ENCODE measurements around the gene WWOX. TPM values are rescaled to one million over a fixed set of nuclear protein-coding genes. Genes with fewer than 3 reads are reported as not detected.

The WWOX gene
- total and polyA plus RNA-seq, 2 of the 13 experiments (the other 11 are each of a cell fraction or from before 2014, with no cell fraction given): 9.1 to 37.4 TPM

DNA sequence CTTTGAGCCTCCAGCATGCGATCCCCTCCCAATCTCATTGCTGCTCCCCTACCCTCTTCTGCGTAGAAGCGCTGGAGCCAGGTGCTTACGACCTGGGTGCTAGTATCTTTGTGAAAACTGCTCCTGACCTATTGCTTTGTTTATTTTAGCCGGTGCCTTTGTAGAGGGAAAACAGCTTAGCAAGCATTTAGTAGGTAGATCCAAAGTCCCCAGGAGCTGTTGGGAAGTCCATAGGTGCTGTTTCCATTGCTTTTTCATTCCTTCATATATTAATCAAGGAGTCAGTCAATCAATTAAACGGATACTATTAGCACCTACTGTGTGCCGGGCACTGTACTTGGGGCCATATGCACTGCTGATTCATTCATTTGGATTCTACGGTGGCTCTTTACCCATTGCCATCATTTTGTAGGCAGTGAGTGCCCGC lies 497.6 kb downstream of the WWOX start (continued):
- TF ChIP-seq ZBTB7B (CRISPR knock-in tag; IDR thresholded peaks at IDR 0.05): 0 out of 2 replicates have a peak, but pooled peaks have one; percentile 12
- no peak for TF ChIP-seq ZSCAN30 (CRISPR knock-in tag; IDR thresholded peaks at IDR 0.05)
- no peak for TF ChIP-seq NFKBIZ (CRISPR knock-in tag; IDR thresholded peaks at IDR 0.05)
- TF ChIP-seq, protein P1, sequence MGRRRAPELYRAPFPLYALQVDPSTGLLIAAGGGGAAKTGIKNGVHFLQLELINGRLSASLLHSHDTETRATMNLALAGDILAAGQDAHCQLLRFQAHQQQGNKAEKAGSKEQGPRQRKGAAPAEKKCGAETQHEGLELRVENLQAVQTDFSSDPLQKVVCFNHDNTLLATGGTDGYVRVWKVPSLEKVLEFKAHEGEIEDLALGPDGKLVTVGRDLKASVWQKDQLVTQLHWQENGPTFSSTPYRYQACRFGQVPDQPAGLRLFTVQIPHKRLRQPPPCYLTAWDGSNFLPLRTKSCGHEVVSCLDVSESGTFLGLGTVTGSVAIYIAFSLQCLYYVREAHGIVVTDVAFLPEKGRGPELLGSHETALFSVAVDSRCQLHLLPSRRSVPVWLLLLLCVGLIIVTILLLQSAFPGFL (CRISPR knock-in tag; IDR thresholded peaks at IDR 0.05): no peak
- TF ChIP-seq ZNF510 (CRISPR knock-in tag; IDR thresholded peaks at IDR 0.05; ENCODE audit: low read depth): no peak
- TF ChIP-seq AKAP8 (CRISPR knock-in tag; IDR thresholded peaks at IDR 0.05): no peak
- no peak for TF ChIP-seq ZNF235 (CRISPR knock-in tag; IDR thresholded peaks at IDR 0.05; ENCODE audit: borderline replicate concordance)
- TF ChIP-seq, protein P2, sequence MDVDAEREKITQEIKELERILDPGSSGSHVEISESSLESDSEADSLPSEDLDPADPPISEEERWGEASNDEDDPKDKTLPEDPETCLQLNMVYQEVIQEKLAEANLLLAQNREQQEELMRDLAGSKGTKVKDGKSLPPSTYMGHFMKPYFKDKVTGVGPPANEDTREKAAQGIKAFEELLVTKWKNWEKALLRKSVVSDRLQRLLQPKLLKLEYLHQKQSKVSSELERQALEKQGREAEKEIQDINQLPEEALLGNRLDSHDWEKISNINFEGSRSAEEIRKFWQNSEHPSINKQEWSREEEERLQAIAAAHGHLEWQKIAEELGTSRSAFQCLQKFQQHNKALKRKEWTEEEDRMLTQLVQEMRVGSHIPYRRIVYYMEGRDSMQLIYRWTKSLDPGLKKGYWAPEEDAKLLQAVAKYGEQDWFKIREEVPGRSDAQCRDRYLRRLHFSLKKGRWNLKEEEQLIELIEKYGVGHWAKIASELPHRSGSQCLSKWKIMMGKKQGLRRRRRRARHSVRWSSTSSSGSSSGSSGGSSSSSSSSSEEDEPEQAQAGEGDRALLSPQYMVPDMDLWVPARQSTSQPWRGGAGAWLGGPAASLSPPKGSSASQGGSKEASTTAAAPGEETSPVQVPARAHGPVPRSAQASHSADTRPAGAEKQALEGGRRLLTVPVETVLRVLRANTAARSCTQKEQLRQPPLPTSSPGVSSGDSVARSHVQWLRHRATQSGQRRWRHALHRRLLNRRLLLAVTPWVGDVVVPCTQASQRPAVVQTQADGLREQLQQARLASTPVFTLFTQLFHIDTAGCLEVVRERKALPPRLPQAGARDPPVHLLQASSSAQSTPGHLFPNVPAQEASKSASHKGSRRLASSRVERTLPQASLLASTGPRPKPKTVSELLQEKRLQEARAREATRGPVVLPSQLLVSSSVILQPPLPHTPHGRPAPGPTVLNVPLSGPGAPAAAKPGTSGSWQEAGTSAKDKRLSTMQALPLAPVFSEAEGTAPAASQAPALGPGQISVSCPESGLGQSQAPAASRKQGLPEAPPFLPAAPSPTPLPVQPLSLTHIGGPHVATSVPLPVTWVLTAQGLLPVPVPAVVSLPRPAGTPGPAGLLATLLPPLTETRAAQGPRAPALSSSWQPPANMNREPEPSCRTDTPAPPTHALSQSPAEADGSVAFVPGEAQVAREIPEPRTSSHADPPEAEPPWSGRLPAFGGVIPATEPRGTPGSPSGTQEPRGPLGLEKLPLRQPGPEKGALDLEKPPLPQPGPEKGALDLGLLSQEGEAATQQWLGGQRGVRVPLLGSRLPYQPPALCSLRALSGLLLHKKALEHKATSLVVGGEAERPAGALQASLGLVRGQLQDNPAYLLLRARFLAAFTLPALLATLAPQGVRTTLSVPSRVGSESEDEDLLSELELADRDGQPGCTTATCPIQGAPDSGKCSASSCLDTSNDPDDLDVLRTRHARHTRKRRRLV (CRISPR knock-in tag; IDR thresholded peaks at IDR 0.05): no peak
- TF ChIP-seq, protein P3, sequence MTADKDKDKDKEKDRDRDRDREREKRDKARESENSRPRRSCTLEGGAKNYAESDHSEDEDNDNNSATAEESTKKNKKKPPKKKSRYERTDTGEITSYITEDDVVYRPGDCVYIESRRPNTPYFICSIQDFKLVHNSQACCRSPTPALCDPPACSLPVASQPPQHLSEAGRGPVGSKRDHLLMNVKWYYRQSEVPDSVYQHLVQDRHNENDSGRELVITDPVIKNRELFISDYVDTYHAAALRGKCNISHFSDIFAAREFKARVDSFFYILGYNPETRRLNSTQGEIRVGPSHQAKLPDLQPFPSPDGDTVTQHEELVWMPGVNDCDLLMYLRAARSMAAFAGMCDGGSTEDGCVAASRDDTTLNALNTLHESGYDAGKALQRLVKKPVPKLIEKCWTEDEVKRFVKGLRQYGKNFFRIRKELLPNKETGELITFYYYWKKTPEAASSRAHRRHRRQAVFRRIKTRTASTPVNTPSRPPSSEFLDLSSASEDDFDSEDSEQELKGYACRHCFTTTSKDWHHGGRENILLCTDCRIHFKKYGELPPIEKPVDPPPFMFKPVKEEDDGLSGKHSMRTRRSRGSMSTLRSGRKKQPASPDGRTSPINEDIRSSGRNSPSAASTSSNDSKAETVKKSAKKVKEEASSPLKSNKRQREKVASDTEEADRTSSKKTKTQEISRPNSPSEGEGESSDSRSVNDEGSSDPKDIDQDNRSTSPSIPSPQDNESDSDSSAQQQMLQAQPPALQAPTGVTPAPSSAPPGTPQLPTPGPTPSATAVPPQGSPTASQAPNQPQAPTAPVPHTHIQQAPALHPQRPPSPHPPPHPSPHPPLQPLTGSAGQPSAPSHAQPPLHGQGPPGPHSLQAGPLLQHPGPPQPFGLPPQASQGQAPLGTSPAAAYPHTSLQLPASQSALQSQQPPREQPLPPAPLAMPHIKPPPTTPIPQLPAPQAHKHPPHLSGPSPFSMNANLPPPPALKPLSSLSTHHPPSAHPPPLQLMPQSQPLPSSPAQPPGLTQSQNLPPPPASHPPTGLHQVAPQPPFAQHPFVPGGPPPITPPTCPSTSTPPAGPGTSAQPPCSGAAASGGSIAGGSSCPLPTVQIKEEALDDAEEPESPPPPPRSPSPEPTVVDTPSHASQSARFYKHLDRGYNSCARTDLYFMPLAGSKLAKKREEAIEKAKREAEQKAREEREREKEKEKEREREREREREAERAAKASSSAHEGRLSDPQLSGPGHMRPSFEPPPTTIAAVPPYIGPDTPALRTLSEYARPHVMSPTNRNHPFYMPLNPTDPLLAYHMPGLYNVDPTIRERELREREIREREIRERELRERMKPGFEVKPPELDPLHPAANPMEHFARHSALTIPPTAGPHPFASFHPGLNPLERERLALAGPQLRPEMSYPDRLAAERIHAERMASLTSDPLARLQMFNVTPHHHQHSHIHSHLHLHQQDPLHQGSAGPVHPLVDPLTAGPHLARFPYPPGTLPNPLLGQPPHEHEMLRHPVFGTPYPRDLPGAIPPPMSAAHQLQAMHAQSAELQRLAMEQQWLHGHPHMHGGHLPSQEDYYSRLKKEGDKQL (CRISPR knock-in tag; IDR thresholded peaks at IDR 0.05; ENCODE audit: low read depth): no peak
- peak; percentile 21 for TF ChIP-seq YY1 (IDR thresholded peaks at IDR 0.05; ENCODE audit: insufficient read depth, insufficient replicate concordance, low read depth, low read length)
- TF ChIP-seq, protein P4, sequence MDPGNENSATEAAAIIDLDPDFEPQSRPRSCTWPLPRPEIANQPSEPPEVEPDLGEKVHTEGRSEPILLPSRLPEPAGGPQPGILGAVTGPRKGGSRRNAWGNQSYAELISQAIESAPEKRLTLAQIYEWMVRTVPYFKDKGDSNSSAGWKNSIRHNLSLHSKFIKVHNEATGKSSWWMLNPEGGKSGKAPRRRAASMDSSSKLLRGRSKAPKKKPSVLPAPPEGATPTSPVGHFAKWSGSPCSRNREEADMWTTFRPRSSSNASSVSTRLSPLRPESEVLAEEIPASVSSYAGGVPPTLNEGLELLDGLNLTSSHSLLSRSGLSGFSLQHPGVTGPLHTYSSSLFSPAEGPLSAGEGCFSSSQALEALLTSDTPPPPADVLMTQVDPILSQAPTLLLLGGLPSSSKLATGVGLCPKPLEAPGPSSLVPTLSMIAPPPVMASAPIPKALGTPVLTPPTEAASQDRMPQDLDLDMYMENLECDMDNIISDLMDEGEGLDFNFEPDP (CRISPR knock-in tag; conservative IDR thresholded peaks at IDR 0.05): no peak
- TF ChIP-seq ZNF761 (CRISPR knock-in tag; conservative IDR thresholded peaks at IDR 0.05): 0 out of 2 replicates have a peak, but pooled peaks have one; percentile 26
- TF ChIP-seq ZNF143 (CRISPR knock-in tag; IDR thresholded peaks at IDR 0.05): no peak
- no peak for TF ChIP-seq BRCA1 (CRISPR knock-in tag; IDR thresholded peaks at IDR 0.05)
- peak; percentile 68; the same call in 1 of the 2 replicates for TF ChIP-seq MED1 (CRISPR knock-in tag; IDR thresholded peaks at IDR 0.05)
- peak; percentile 85 for TF ChIP-seq NCOR1 (IDR thresholded peaks at IDR 0.05; ENCODE audit: borderline replicate concordance, low read length)
- TF ChIP-seq CREB1 (IDR thresholded peaks at IDR 0.05): no peak
- TF ChIP-seq CREB1 (CRISPR knock-in tag; IDR thresholded peaks at IDR 0.05): 0 out of 2 replicates have a peak, but pooled peaks have one; percentile 45
- TF ChIP-seq ZNF335 (CRISPR knock-in tag; IDR thresholded peaks at IDR 0.05): no peak
